GM12801 (cell line): ENCODE results near the gene TKTL1.

Experiments
- CTCF ChIP-seq: IDR thresholded peaks from one replicate; pipeline ENCODE4 v1.5.1; 2011; ENCODE audit warnings: control low read depth; ENCODE audit not compliant: insufficient read length; ENCODE audit errors: extremely low read depth

The TKTL1 gene

GRCh38 chrX:154367474-154368308, 72.1 kb downstream of the TKTL1 start:
- no peak for TF ChIP-seq CTCF

GRCh38 chrX:154368630-154369448, 73.2 kb downstream of the TKTL1 start:
- TF ChIP-seq CTCF = no peak

- TF ChIP-seq CTCF = no peak
Observed at GRCh38 chrX:154369449-154370299, 74.1 kb downstream of the TKTL1 start.

- no peak for TF ChIP-seq CTCF
Observed at GRCh38 chrX:154370300-154371016, 74.9 kb downstream of the TKTL1 start.

GRCh38 chrX:154371017-154371788, 75.6 kb downstream of the TKTL1 start:
- no peak for TF ChIP-seq CTCF

- TF ChIP-seq CTCF = no peak
Observed at GRCh38 chrX:154371789-154372300, 76.2 kb downstream of the TKTL1 start.
